LoVo (cell line): Measurements from ENCODE around the gene TMCO4.

Experiments used
- DNase-seq: peaks from one replicate; pipeline ENCODE4 v3.0.0-alpha.2; 2016; ENCODE audit warnings: low spot score

Gene TMCO4

GRCh38 chr1:19747761-19748160 is 52.0 kb downstream of the TMCO4 start:
- DNase-seq, result no peak

GRCh38 chr1:19744886-19745285 is 54.8 kb downstream of the TMCO4 start:
- DNase-seq, result no peak

GRCh38 chr1:19744335-19744743 is 55.4 kb downstream of the TMCO4 start:
- no peak for DNase-seq

GRCh38 chr1:19743793-19744192 is 55.9 kb downstream of the TMCO4 start:
- no peak for DNase-seq

GRCh38 chr1:19743180-19743579 is 56.5 kb downstream of the TMCO4 start:
- no peak for DNase-seq

- no peak for DNase-seq
Observed at GRCh38 chr1:19739628-19740027, 60.1 kb downstream of the TMCO4 start.

GRCh38 chr1:19738669-19739068 is 61.0 kb downstream of the TMCO4 start:
- no peak for DNase-seq

- no peak for DNase-seq
Observed at GRCh38 chr1:19738076-19738475, 61.6 kb downstream of the TMCO4 start.

GRCh38 chr1:19737104-19737825 is 62.5 kb downstream of the TMCO4 start:
- no peak for DNase-seq

GRCh38 chr1:19735440-19736127 is 64.1 kb downstream of the TMCO4 start:
- DNase-seq, result no peak

- DNase-seq, result no peak
Observed at GRCh38 chr1:19734472-19734999, 65.2 kb downstream of the TMCO4 start.

- no peak for DNase-seq
Observed at GRCh38 chr1:19734056-19734455, 65.7 kb downstream of the TMCO4 start.

- DNase-seq, result no peak
Observed at GRCh38 chr1:19733615-19734014, 66.1 kb downstream of the TMCO4 start.

- no peak for DNase-seq
Observed at GRCh38 chr1:19731311-19731821, 68.3 kb downstream of the TMCO4 start.

- DNase-seq, result no peak
Observed at GRCh38 chr1:19730793-19731192, 68.9 kb downstream of the TMCO4 start.

GRCh38 chr1:19730232-19730631 is 69.5 kb downstream of the TMCO4 start:
- DNase-seq, result no peak

- DNase-seq, result no peak
Observed at GRCh38 chr1:19728413-19729145, 71.1 kb downstream of the TMCO4 start.

GRCh38 chr1:19725606-19726005 is 74.1 kb downstream of the TMCO4 start:
- no peak for DNase-seq

- no peak for DNase-seq
Observed at GRCh38 chr1:19723874-19724273, 75.8 kb downstream of the TMCO4 start.

- no peak for DNase-seq
Observed at GRCh38 chr1:19720973-19721372, 78.7 kb downstream of the TMCO4 start.

- no peak for DNase-seq
Observed at GRCh38 chr1:19720174-19720573, 79.5 kb downstream of the TMCO4 start.

GRCh38 chr1:19717467-19717866 is 82.2 kb downstream of the TMCO4 start:
- DNase-seq, result no peak
